LNCAP (cell line): ENCODE data around the gene TLR5.
A peak's percentile ranks its signal among the peaks of the same experiment; 100 is the strongest.

Source experiments
- TF ChIP-seq, protein P1 (sequence below): fragments of 450-650 bp; IDR thresholded peaks from 2 replicates; pipeline ENCODE4 v1.5.1; 2017; ENCODE audit warnings: mild to moderate bottlenecking

Gene TLR5

GRCh38 chr1:223142795-223143536, at the start of gene TLR5:
TSS of gene TLR5 (minus strand) at chr1:223143248. CDS start at chr1:223113031, 30,217 bp downstream.
- TF ChIP-seq, protein P1, sequence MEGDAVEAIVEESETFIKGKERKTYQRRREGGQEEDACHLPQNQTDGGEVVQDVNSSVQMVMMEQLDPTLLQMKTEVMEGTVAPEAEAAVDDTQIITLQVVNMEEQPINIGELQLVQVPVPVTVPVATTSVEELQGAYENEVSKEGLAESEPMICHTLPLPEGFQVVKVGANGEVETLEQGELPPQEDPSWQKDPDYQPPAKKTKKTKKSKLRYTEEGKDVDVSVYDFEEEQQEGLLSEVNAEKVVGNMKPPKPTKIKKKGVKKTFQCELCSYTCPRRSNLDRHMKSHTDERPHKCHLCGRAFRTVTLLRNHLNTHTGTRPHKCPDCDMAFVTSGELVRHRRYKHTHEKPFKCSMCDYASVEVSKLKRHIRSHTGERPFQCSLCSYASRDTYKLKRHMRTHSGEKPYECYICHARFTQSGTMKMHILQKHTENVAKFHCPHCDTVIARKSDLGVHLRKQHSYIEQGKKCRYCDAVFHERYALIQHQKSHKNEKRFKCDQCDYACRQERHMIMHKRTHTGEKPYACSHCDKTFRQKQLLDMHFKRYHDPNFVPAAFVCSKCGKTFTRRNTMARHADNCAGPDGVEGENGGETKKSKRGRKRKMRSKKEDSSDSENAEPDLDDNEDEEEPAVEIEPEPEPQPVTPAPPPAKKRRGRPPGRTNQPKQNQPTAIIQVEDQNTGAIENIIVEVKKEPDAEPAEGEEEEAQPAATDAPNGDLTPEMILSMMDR = peak; percentile 93

DNA sequence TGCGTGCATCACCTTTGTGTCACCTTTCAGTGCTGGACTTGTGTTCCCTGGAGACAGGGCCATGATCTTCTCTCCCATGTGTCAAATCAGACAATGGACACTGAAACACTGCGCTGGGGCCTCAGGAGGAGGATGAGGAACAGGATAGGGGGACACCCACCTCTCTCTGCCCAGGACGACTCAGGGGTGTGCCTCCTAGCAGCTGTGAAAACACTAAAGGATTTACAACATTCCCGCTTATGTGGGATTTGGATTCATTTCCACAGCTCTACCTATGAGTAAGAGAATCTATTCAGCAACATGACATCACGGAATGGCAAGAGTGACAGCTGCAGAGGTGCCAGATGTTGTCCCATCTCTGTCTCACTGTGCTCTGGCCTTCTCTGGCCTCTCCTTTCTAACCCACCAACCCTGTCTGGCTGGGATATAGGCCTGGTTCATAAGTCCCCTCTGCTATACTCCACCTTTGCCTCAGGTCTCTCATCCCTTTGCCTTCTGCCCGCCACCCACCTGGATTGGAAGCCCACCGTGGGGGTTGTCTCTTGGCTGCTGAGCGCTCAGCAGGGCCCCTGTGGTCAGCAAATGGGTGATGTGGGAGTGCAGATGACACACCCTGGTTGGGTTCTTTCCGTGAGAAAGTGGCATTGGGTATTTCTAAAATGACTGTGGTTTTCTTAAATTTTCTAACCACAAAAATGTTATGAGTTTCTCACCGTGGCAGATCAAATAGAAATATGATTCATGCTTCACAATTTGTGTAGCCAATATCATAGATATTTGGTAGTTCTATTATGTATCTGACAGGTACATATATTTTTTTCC, 47.1 kb upstream of the TLR5 start:
- TF ChIP-seq, protein P1 = no peak

- TF ChIP-seq, protein P1 = no peak
Measured at GRCh38 chr1:223189525-223189902, 46.5 kb upstream of the TLR5 start.

- TF ChIP-seq, protein P1 = no peak
Measured at GRCh38 chr1:223188618-223189356, 45.7 kb upstream of the TLR5 start.

- TF ChIP-seq, protein P1 = no peak
Measured at GRCh38 chr1:223186800-223187199, 43.8 kb upstream of the TLR5 start.

DNA sequence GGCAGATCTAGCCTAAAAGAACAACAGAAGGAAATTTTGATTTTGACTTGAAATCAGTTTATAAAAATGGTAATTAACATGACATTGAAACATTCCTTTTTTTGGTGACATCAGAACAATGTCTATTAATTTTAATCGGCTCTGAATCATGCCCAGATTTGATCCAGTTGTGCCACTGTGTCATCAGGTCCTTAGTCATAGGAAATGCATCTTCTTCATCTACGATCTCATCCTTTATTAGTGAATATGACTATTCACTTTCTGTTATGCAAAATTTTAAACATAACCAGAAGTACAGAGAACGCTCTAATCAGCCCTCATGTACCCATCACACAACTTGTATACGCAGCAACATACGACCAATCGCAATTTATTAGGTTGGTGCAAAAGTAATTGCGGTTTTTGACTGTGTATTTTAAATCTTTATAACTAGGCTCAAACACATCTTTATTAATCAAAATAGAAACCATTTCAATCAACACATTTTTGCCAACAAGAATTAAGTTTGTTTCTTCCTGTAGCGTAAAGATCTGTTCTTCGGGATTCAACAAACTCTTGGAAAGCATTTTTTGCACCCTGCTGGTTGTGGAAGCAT, 40.3 kb upstream of the TLR5 start:
- TF ChIP-seq, protein P1 = no peak

- TF ChIP-seq, protein P1 = no peak
Measured at GRCh38 chr1:223180731-223181321, 37.8 kb upstream of the TLR5 start.
